HepG2 (cell line): ENCODE data around the gene ATE1. TPM values are rescaled to one million over a fixed set of nuclear protein-coding genes. Genes with fewer than 3 reads are reported as not detected.

Experiments
- ARHGAP35 ChIP-seq: sonication (generic); formaldehyde crosslinking; IDR thresholded peaks from 2 replicates; pipeline ENCODE4 v1.9.0; 2022; ENCODE audit warnings: mild to moderate bottlenecking, inconsistent platforms, moderate library complexity, missing genetic modification reagents, borderline replicate concordance
- KDM3A ChIP-seq: IDR thresholded peaks from 2 replicates; pipeline ENCODE4 v1.6.1; 2018; ENCODE audit warnings: low read depth, missing compliant biosample characterization
- PAXIP1 ChIP-seq: sonication (generic); formaldehyde crosslinking; conservative IDR thresholded peaks from 2 replicates; pipeline ENCODE4 v1.4.0; 2020; ENCODE audit warnings: mild to moderate bottlenecking, missing genetic modification reagents, moderate library complexity
- ZFP41 ChIP-seq: sonication (generic); formaldehyde crosslinking; IDR thresholded peaks from 2 replicates; pipeline ENCODE4 v1.4.0; 2020; ENCODE audit warnings: mild to moderate bottlenecking, missing genetic modification reagents, borderline replicate concordance
- polyA plus RNA-seq, 8 experiments: library from polyadenylated mRNA; depleted of rRNA in 3 of 8; stranded (reverse) in 7 of 8; unstranded in 1 of 8; fragments of >200 nt; fragmentation: Illumina TruSeq in 4 of 8; extraction: Trizol in 4 of 8; gene quantifications; 2 replicates each; pipeline versions ENCODE4 v1.2.1 to v1.2.3, GENCODE V29; 2011 to 2016; ENCODE audit warnings: low read depth in 4 of 8, missing spikeins in 1 of 8, mixed read lengths in 1 of 8; ENCODE audit not compliant: insufficient read depth in 1 of 8
- total RNA-seq, 5 experiments: library from RNA; depleted of rRNA; stranded (reverse); fragments of >200 nt; fragmentation: Illumina TruSeq; extraction: Trizol; gene quantifications; 2 replicates each; pipeline ENCODE4 v1.2.3, GENCODE V29; 2016; ENCODE audit warnings: low read depth in 1 of 5
- TF ChIP-seq, protein P1 (sequence below): sonication (generic); formaldehyde crosslinking; IDR thresholded peaks from 2 replicates; pipeline ENCODE4 v1.9.0; 2021; ENCODE audit warnings: mild to moderate bottlenecking, missing genetic modification reagents

The ATE1 gene
- total and polyA plus RNA-seq, 2 of the 13 experiments (the other 11 are each of a cell fraction or from before 2014, with no cell fraction given) = 17.5 to 42.2 TPM

DNA sequence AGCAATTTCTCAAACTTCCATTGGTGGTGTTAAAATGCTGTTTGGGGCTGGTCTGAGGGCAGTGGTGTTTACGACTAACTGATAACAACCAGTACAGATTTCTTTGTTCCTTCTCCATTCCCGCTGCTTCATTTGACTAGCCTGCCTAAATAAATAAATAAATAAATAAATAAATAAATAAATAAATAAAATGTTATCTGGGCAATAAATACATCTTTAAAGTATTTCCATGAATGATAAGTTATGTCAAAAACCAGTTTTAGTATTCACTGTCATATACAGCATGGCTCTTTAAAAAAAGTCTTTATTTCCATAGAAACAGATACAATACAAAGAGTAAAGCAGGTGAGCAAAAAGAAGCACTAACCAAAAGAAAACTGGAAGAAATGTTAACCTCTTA lies 81.3 kb downstream of the ATE1 start (continued):
- TF ChIP-seq, protein P1, sequence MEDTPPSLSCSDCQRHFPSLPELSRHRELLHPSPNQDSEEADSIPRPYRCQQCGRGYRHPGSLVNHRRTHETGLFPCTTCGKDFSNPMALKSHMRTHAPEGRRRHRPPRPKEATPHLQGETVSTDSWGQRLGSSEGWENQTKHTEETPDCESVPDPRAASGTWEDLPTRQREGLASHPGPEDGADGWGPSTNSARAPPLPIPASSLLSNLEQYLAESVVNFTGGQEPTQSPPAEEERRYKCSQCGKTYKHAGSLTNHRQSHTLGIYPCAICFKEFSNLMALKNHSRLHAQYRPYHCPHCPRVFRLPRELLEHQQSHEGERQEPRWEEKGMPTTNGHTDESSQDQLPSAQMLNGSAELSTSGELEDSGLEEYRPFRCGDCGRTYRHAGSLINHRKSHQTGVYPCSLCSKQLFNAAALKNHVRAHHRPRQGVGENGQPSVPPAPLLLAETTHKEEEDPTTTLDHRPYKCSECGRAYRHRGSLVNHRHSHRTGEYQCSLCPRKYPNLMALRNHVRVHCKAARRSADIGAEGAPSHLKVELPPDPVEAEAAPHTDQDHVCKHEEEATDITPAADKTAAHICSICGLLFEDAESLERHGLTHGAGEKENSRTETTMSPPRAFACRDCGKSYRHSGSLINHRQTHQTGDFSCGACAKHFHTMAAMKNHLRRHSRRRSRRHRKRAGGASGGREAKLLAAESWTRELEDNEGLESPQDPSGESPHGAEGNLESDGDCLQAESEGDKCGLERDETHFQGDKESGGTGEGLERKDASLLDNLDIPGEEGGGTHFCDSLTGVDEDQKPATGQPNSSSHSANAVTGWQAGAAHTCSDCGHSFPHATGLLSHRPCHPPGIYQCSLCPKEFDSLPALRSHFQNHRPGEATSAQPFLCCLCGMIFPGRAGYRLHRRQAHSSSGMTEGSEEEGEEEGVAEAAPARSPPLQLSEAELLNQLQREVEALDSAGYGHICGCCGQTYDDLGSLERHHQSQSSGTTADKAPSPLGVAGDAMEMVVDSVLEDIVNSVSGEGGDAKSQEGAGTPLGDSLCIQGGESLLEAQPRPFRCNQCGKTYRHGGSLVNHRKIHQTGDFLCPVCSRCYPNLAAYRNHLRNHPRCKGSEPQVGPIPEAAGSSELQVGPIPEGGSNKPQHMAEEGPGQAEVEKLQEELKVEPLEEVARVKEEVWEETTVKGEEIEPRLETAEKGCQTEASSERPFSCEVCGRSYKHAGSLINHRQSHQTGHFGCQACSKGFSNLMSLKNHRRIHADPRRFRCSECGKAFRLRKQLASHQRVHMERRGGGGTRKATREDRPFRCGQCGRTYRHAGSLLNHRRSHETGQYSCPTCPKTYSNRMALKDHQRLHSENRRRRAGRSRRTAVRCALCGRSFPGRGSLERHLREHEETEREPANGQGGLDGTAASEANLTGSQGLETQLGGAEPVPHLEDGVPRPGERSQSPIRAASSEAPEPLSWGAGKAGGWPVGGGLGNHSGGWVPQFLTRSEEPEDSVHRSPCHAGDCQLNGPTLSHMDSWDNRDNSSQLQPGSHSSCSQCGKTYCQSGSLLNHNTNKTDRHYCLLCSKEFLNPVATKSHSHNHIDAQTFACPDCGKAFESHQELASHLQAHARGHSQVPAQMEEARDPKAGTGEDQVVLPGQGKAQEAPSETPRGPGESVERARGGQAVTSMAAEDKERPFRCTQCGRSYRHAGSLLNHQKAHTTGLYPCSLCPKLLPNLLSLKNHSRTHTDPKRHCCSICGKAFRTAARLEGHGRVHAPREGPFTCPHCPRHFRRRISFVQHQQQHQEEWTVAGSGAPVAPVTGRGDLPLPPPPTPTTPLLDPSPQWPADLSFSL (CRISPR knock-in tag) = no peak
- TF ChIP-seq ZFP41 (CRISPR knock-in tag) (no peak), PAXIP1 (CRISPR knock-in tag) (no peak), ARHGAP35 (CRISPR knock-in tag) (no peak), KDM3A (CRISPR knock-in tag) (no peak)
- TF ChIP-seq, all 625 proteins: peak for 0
